Neural cell (in vitro differentiated cells): ENCODE data around the gene LSM14B. TPM values are rescaled to one million over a fixed set of nuclear protein-coding genes. Genes with fewer than 3 reads are reported as not detected.

ENCODE experiments used
- H2AFZ ChIP-seq: fragments of 200-600, 300-800 bp; sonication (generic), shearing (Covaris generic); 2 replicates; pipeline ENCODE4 v1.6.0; 2014; ENCODE audit warnings: low read depth, mild to moderate bottlenecking, antibody characterized with exemption, low read length, moderate library complexity
- H3F3A ChIP-seq: fragments of 200-600 bp; shearing (Covaris generic); 2 replicates; pipeline ENCODE4 v1.6.1; 2016; ENCODE audit warnings: mild to moderate bottlenecking, moderate library complexity, mixed read lengths, antibody characterized with exemption, low read length; ENCODE audit not compliant: insufficient read depth, poor library complexity, severe bottlenecking
- H3K27ac ChIP-seq: fragments of 200-600, 300-800 bp; sonication (generic), shearing (Covaris generic); 2 replicates; pipeline ENCODE4 v1.5.1; 2014; ENCODE audit warnings: mild to moderate bottlenecking, low read length, moderate library complexity
- H3K27me3 ChIP-seq: fragments of 300-800, 200-600 bp; sonication (generic), shearing (Covaris generic); 2 replicates; pipeline ENCODE4 v1.6.0; 2014; ENCODE audit warnings: mild to moderate bottlenecking, low read depth, low read length, moderate library complexity; ENCODE audit not compliant: insufficient read depth
- H3K36me3 ChIP-seq: fragments of 300-800, 200-600 bp; sonication (generic), shearing (Covaris generic); 2 replicates; pipeline ENCODE4 v1.5.1; 2014; ENCODE audit warnings: mild to moderate bottlenecking, antibody characterized with exemption, low read length, moderate library complexity; ENCODE audit not compliant: insufficient read depth
- H3K4me2 ChIP-seq: fragments of 300-800, 200-600 bp; sonication (generic), shearing (Covaris generic); 2 replicates; pipeline ENCODE4 v1.6.0; 2014; ENCODE audit warnings: mild to moderate bottlenecking, low read length
- H3K4me3 ChIP-seq: fragments of 300-800, 200-600 bp; sonication (generic), shearing (Covaris generic); 2 replicates; pipeline ENCODE4 v1.5.1; 2014; ENCODE audit warnings: mild to moderate bottlenecking, low read length, moderate library complexity
- H3K79me2 ChIP-seq: fragments of 200-600 bp; shearing (Covaris generic); replicated peaks from 2 replicates; pipeline ENCODE4 v1.6.0; 2014; ENCODE audit warnings: mild to moderate bottlenecking, low read length, moderate library complexity; ENCODE audit not compliant: insufficient read depth
- H3K9ac ChIP-seq: fragments of 300-800, 200-600 bp; sonication (generic), shearing (Covaris generic); 2 replicates; pipeline ENCODE4 v1.6.1; 2016; ENCODE audit warnings: mild to moderate bottlenecking, low read length, mixed read lengths
- H3K9me2 ChIP-seq: fragments of 200-600 bp; shearing (Covaris generic); 2 replicates; pipeline ENCODE4 v1.6.1; 2016; ENCODE audit warnings: mild to moderate bottlenecking, low read length, mixed read lengths; ENCODE audit not compliant: insufficient read depth
- H3K9me3 ChIP-seq: fragments of 200-600, 300-800 bp; sonication (generic), shearing (Covaris generic); 2 replicates; pipeline ENCODE4 v1.6.1; 2016; ENCODE audit warnings: mild to moderate bottlenecking, mixed run types, low read length, moderate library complexity, mixed read lengths
- H4K20me1 ChIP-seq: fragments of 200-600 bp; shearing (Covaris generic); 2 replicates; pipeline ENCODE4 v1.6.1; 2016; ENCODE audit warnings: mild to moderate bottlenecking, mixed run types; ENCODE audit not compliant: insufficient read depth
- CTCF ChIP-seq: fragments of 450-650 bp; IDR thresholded peaks from 2 replicates; pipeline ENCODE4 v1.5.1; 2014; ENCODE audit warnings: antibody characterized with exemption, mild to moderate bottlenecking, moderate library complexity; ENCODE audit not compliant: poor library complexity, severe bottlenecking
- EP300 ChIP-seq: fragments of 450-650 bp; conservative IDR thresholded peaks from 2 replicates; pipeline ENCODE4 v1.6.1; 2014; ENCODE audit warnings: antibody characterized with exemption, mild to moderate bottlenecking, moderate library complexity; ENCODE audit not compliant: poor library complexity, severe bottlenecking
- EZH2 ChIP-seq: fragments of 200-600, 300-800 bp; shearing (Covaris generic), sonication (generic); IDR thresholded peaks from 2 replicates; pipeline ENCODE4 v1.6.1; 2014; ENCODE audit warnings: antibody characterized with exemption, low read length, borderline replicate concordance, mild to moderate bottlenecking; ENCODE audit not compliant: insufficient read depth, poor library complexity, severe bottlenecking
- MXI1 ChIP-seq: fragments of 450-650 bp; conservative IDR thresholded peaks from 2 replicates; pipeline ENCODE4 v1.6.1; 2014; ENCODE audit warnings: antibody characterized with exemption, mild to moderate bottlenecking; ENCODE audit not compliant: poor library complexity, severe bottlenecking
- POLR2AphosphoS5 ChIP-seq: IDR thresholded peaks from 2 replicates; pipeline ENCODE4 v1.6.1; 2012
- RAD21 ChIP-seq: fragments of 450-650 bp; conservative IDR thresholded peaks from 2 replicates; pipeline ENCODE4 v1.6.1; 2014; ENCODE audit warnings: antibody characterized with exemption, mild to moderate bottlenecking, moderate library complexity
- SMC3 ChIP-seq: fragments of 450-650 bp; conservative IDR thresholded peaks from 2 replicates; pipeline ENCODE4 v1.6.1; 2014; ENCODE audit warnings: antibody characterized with exemption, mild to moderate bottlenecking, moderate library complexity; ENCODE audit not compliant: poor library complexity
- TAF1 ChIP-seq: IDR thresholded peaks from 2 replicates; pipeline ENCODE4 v1.6.1; 2012; ENCODE audit warnings: low read depth
- polyA plus RNA-seq: library from polyadenylated mRNA; depleted of rRNA; stranded (reverse); fragments of >200 nt; gene quantifications from 2 replicates; pipeline ENCODE4 v1.2.3, GENCODE V29; 2014
- TF ChIP-seq, protein P1 (sequence below): IDR thresholded peaks from 2 replicates; pipeline ENCODE4 v1.6.1; 2012; ENCODE audit warnings: borderline replicate concordance

The LSM14B gene
- polyA plus RNA-seq, 1 donor from 2014 or later: 213 TPM

- Histone ChIP-seq H3K36me3 (no peaks in the 10 kb centered on the region), H2AFZ (no peak overlapping the region), H3K27me3 (no peaks in the 10 kb centered on the region), H3K9ac (no peak overlapping the region), H3K9me2 (no peaks in the 10 kb centered on the region), H3K4me2 (no peak overlapping the region), H3K27ac (no peak overlapping the region), H3K79me2 (no peaks in the 10 kb centered on the region), H3K4me3 (no peak overlapping the region), H3K9me3 (no peaks in the 10 kb centered on the region), H3F3A (no peaks in the 10 kb centered on the region), H4K20me1 (no peaks in the 10 kb centered on the region)
- TF ChIP-seq, protein P1, sequence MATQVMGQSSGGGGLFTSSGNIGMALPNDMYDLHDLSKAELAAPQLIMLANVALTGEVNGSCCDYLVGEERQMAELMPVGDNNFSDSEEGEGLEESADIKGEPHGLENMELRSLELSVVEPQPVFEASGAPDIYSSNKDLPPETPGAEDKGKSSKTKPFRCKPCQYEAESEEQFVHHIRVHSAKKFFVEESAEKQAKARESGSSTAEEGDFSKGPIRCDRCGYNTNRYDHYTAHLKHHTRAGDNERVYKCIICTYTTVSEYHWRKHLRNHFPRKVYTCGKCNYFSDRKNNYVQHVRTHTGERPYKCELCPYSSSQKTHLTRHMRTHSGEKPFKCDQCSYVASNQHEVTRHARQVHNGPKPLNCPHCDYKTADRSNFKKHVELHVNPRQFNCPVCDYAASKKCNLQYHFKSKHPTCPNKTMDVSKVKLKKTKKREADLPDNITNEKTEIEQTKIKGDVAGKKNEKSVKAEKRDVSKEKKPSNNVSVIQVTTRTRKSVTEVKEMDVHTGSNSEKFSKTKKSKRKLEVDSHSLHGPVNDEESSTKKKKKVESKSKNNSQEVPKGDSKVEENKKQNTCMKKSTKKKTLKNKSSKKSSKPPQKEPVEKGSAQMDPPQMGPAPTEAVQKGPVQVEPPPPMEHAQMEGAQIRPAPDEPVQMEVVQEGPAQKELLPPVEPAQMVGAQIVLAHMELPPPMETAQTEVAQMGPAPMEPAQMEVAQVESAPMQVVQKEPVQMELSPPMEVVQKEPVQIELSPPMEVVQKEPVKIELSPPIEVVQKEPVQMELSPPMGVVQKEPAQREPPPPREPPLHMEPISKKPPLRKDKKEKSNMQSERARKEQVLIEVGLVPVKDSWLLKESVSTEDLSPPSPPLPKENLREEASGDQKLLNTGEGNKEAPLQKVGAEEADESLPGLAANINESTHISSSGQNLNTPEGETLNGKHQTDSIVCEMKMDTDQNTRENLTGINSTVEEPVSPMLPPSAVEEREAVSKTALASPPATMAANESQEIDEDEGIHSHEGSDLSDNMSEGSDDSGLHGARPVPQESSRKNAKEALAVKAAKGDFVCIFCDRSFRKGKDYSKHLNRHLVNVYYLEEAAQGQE: no peak
- no peak for TF ChIP-seq TAF1
These were observed 43.1 kb upstream of the LSM14B start for GRCh38 chr20:62079166-62079565.

DNA sequence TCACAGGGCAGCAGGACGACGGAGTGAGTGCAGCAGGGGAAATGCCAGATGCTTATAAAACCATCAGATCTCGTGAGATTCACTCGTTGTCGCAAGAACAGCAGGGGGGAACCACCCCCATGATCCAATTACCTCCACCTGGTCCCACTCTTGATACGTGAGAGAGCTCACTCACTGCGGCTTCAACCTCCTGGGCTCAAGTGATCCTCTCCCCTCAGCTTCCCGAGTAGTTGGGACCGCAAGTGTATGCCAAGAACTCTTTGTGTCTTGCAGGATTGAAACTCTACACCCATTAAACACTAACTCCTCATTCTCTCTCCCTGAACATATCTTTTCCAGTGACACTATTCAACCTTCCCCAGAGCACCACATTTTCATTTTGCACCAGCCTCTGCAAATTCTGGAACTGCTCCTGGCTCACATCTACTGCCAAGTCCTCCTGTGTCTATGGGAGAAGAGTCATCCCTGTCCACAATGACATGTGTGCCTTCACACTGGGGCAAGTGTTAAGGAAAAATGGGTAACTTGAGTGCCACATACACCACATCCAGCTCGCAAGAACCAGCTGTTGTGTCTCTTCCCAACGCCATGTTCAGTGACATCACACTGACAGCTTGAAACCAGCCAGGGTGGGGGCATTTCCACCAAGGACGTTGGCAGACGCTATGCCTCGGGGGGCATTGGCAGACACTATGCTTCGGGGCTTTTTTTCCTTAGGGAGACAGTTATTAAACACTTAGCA is 41.9 kb upstream of the LSM14B start:
- TF ChIP-seq CTCF (no peak), TAF1 (no peak), SMC3 (no peak), POLR2AphosphoS5 (no peak), EP300 (no peak), EZH2 (no peak), MXI1 (no peak), RAD21 (no peak)
- TF ChIP-seq, protein P1: no peak
- no peaks in the 10 kb centered on the region for H3K27me3 ChIP-seq
- H3K36me3 ChIP-seq: no peaks in the 10 kb centered on the region
- H3K9me2 ChIP-seq: no peaks in the 10 kb centered on the region
- H3K27ac ChIP-seq: no peak overlapping the region
- no peak overlapping the region for H3K4me2 ChIP-seq
- no peaks in the 10 kb centered on the region for H3F3A ChIP-seq
- H3K9ac ChIP-seq: no peak overlapping the region
- no peaks in the 10 kb centered on the region for H3K9me3 ChIP-seq
- no peak overlapping the region for H3K4me3 ChIP-seq
- H4K20me1 ChIP-seq: no peaks in the 10 kb centered on the region
- no peak overlapping the region for H2AFZ ChIP-seq
- no peaks in the 10 kb centered on the region for H3K79me2 ChIP-seq
